MCF 10A (cell line): ENCODE results near the gene PCSK7. TPM values are rescaled to one million over a fixed set of nuclear protein-coding genes. Genes with fewer than 3 reads are reported as not detected.

ENCODE experiments used
- BruUV-seq: library from RNA; stranded (reverse); fragments of 400-500 nt; replicated peaks from 2 replicates; lab custom pipeline; 2021; lab: Mats Ljungman, UMichigan
- CTCF ChIA-PET: fragments of 300-600 bp; sonication (Branson Sonifier 250); formaldehyde crosslinking; extraction: SDS; loops from one replicate; lab custom pipeline; 2021; ENCODE audit warnings: antibody characterized with exemption, inconsistent platforms; lab: Yijun Ruan, JAX
- POLR2A ChIA-PET: fragments of 300-600, 350-650 bp; sonication (Branson Sonifier 250); formaldehyde crosslinking; extraction: SDS; loops from one replicate; lab custom pipeline; 2020; ENCODE audit warnings: antibody characterized with exemption, inconsistent platforms; lab: Yijun Ruan, JAX
- DNase-seq: peaks from one replicate; pipeline ENCODE4 v3.0.0-alpha.2; 2018; ENCODE audit not compliant: unreplicated experiment
- H3K27ac Mint-ChIP-seq: one replicate; pipeline ENCODE4 v1.8.0; 2022; ENCODE audit warnings: mild to moderate bottlenecking, low read depth, mixed read lengths; ENCODE audit not compliant: unreplicated experiment
- H3K27me3 Mint-ChIP-seq: one replicate; pipeline ENCODE4 v1.8.0; 2022; ENCODE audit warnings: mixed read lengths; ENCODE audit not compliant: insufficient read depth, unreplicated experiment
- H3K36me3 Mint-ChIP-seq: one replicate; pipeline ENCODE4 v1.8.0; 2022; ENCODE audit warnings: mild to moderate bottlenecking, moderate library complexity, mixed read lengths; ENCODE audit not compliant: insufficient read depth, unreplicated experiment
- H3K4me1 Mint-ChIP-seq: one replicate; pipeline ENCODE4 v1.8.0; 2022; ENCODE audit warnings: mixed read lengths; ENCODE audit not compliant: insufficient read depth, unreplicated experiment
- H3K4me3 Mint-ChIP-seq: one replicate; pipeline ENCODE4 v1.8.0; 2022; ENCODE audit warnings: mild to moderate bottlenecking, moderate library complexity, mixed read lengths; ENCODE audit not compliant: unreplicated experiment
- H3K9me3 Mint-ChIP-seq: one replicate; pipeline ENCODE4 v1.8.0; 2022; ENCODE audit warnings: mixed read lengths; ENCODE audit not compliant: unreplicated experiment
- CTCF ChIP-seq: fragments of 200-600 bp; IDR thresholded peaks from one replicate; pipeline ENCODE4 v1.8.0; 2022; ENCODE audit warnings: antibody characterized with exemption, mild to moderate bottlenecking; ENCODE audit not compliant: unreplicated experiment
- intact Hi-C: fragments of 100-400 bp; cut with micrococcal nuclease; formaldehyde crosslinking; loops from 2 replicates; pipeline ENCODE4 v1.14.1; 2022
- total RNA-seq: library from RNA; stranded (reverse); gene quantifications from 2 replicates; pipeline ENCODE4 v1.2.3, GENCODE V29; 2022

The PCSK7 gene
- total RNA-seq, 1 experiment from 2014 or later: 58.6 TPM

GRCh38 chr11:117219001-117219400 is 12.9 kb downstream of the PCSK7 start:
- CTCF ChIA-PET: interaction anchor here (0.6 to 4.2 kb wide), 3 partner anchors 12 to 73 kb away, joined by 3 to 27 read pairs (median 4); partner anchors contain the start of genes PCSK7 and RNF214
- Mint-ChIP-seq H3K27me3 (no peaks in the 10 kb centered on the region), H3K4me3 (no peak overlapping the region), H3K9me3 (no peaks in the 10 kb centered on the region), H3K4me1 (peaks cover 14% of the 10 kb centered on the region), H3K36me3 (peaks cover 78% of the 10 kb centered on the region), H3K27ac (no peak overlapping the region)
- no peak for DNase-seq
- POLR2A ChIA-PET: no interaction called here
- no TSS peak for BruUV-seq
- intact Hi-C loops: no loop called here
- TF ChIP-seq CTCF: no peak

- Mint-ChIP-seq H3K4me1 (peaks cover 14% of the 10 kb centered on the region), H3K9me3 (no peaks in the 10 kb centered on the region), H3K27me3 (no peaks in the 10 kb centered on the region), H3K27ac (no peak overlapping the region), H3K4me3 (no peak overlapping the region), H3K36me3 (peaks cover 81% of the 10 kb centered on the region)
- ChIA-PET POLR2A (no interaction called here), CTCF (interaction anchor here (0.6 to 4.2 kb wide), 5 partner anchors 8 to 155 kb away, joined by 3 to 27 read pairs (median 5); partner anchors contain the start of genes PCSK7 and RNF214)
- intact Hi-C loops: no loop called here
- no peak for TF ChIP-seq CTCF
- BruUV-seq: no TSS peak
- DNase-seq: no peak
These were observed 13.5 kb downstream of the PCSK7 start for GRCh38 chr11:117218133-117218915.

GRCh38 chr11:117217141-117218084 is 14.5 kb downstream of the PCSK7 start:
- ChIA-PET CTCF (interaction anchor here (3.2 kb wide), 1 partner anchor 9 kb away, joined by 19 read pairs; no protein-coding TSS in a partner anchor), POLR2A (interaction anchor here (0.6 kb wide), 1 partner anchor 14 kb away, joined by 3 read pairs; the partner anchor contains the start of gene PCSK7)
- Mint-ChIP-seq H3K27ac (no peak overlapping the region), H3K27me3 (no peaks in the 10 kb centered on the region), H3K36me3 (peaks cover 87% of the 10 kb centered on the region), H3K4me1 (peaks cover 12% of the 10 kb centered on the region), H3K9me3 (no peaks in the 10 kb centered on the region), H3K4me3 (no peak overlapping the region)
- no TSS peak for BruUV-seq
- intact Hi-C loops: no loop called here
- no peak for TF ChIP-seq CTCF
- DNase-seq: no peak
